Measurements from ENCODE around the gene ZNF74. TPM values are rescaled to one million over a fixed set of nuclear protein-coding genes. Genes with fewer than 3 reads are reported as not detected.

Gene ZNF74
- polyA plus RNA-seq, 1 donor from 2014 or later: 75.6 TPM

- Histone ChIP-seq H3K36me3 (ENCODE audit: insufficient read depth, low read length) (no peaks in the 10 kb centered on the region), H3K4me2 (ENCODE audit: low read length) (no peak overlapping the region), H3K79me2 (replicated peaks; ENCODE audit: insufficient read depth, low read length) (no peaks in the 10 kb centered on the region), H2AFZ (ENCODE audit: low read depth, low read length) (no peak overlapping the region), H3K9me3 (ENCODE audit: low read length) (no peaks in the 10 kb centered on the region), H3K9me2 (ENCODE audit: insufficient read depth, low read length) (no peaks in the 10 kb centered on the region), H3K27me3 (ENCODE audit: insufficient read depth, low read depth, low read length) (no peaks in the 10 kb centered on the region), H3K4me3 (ENCODE audit: low read length) (no peak overlapping the region), H3F3A (ENCODE audit: insufficient read depth, low read length, poor library complexity, severe bottlenecking) (no peaks in the 10 kb centered on the region), H4K20me1 (ENCODE audit: insufficient read depth) (no peaks in the 10 kb centered on the region), H3K27ac (ENCODE audit: low read length) (no peak overlapping the region), H3K9ac (ENCODE audit: low read length) (no peak overlapping the region)
- TF ChIP-seq POLR2AphosphoS5 (IDR thresholded peaks at IDR 0.05): no peak
Observed at GRCh38 chr22:20384865-20385264, 9.1 kb upstream of the ZNF74 start.

GRCh38 chr22:20386336-20386735, 7.6 kb upstream of the ZNF74 start:
- H3K9me2 ChIP-seq (ENCODE audit: insufficient read depth, low read length): no peaks in the 10 kb centered on the region

More at GRCh38 chr22:20386336-20386735, 7.6 kb upstream of the ZNF74 start:
- no peaks in the 10 kb centered on the region for H3K36me3 ChIP-seq (ENCODE audit: insufficient read depth, low read length)
- H4K20me1 ChIP-seq (ENCODE audit: insufficient read depth): no peaks in the 10 kb centered on the region
- no peaks in the 10 kb centered on the region for H3K9me3 ChIP-seq (ENCODE audit: low read length)
- no peak overlapping the region for H2AFZ ChIP-seq (ENCODE audit: low read depth, low read length)
- H3K27ac ChIP-seq (ENCODE audit: low read length): no peak overlapping the region
- no peak overlapping the region for H3K4me2 ChIP-seq (ENCODE audit: low read length)
- no peak for TF ChIP-seq RAD21 (conservative IDR thresholded peaks at IDR 0.05)
- TF ChIP-seq POLR2AphosphoS5 (IDR thresholded peaks at IDR 0.05): no peak
- TF ChIP-seq TAF1 (IDR thresholded peaks at IDR 0.05; ENCODE audit: low read depth): no peak
- TF ChIP-seq EP300 (conservative IDR thresholded peaks at IDR 0.05; ENCODE audit: poor library complexity, severe bottlenecking): no peak
- no peak for TF ChIP-seq MXI1 (conservative IDR thresholded peaks at IDR 0.05; ENCODE audit: poor library complexity, severe bottlenecking)
- TF ChIP-seq CTCF (IDR thresholded peaks at IDR 0.05; ENCODE audit: poor library complexity, severe bottlenecking): no peak
- TF ChIP-seq SMC3 (conservative IDR thresholded peaks at IDR 0.05; ENCODE audit: poor library complexity): no peak
- no peak for TF ChIP-seq REST (IDR thresholded peaks at IDR 0.05; ENCODE audit: borderline replicate concordance)
- no peak for TF ChIP-seq EZH2 (IDR thresholded peaks at IDR 0.05; ENCODE audit: borderline replicate concordance, insufficient read depth, low read length, poor library complexity, severe bottlenecking)
- H3K27me3 ChIP-seq (ENCODE audit: insufficient read depth, low read depth, low read length): no peaks in the 10 kb centered on the region
- H3K79me2 ChIP-seq (replicated peaks; ENCODE audit: insufficient read depth, low read length): no peaks in the 10 kb centered on the region
- H3K9ac ChIP-seq (ENCODE audit: low read length): no peak overlapping the region
- H3K4me3 ChIP-seq (ENCODE audit: low read length): no peak overlapping the region
- no peaks in the 10 kb centered on the region for H3F3A ChIP-seq (ENCODE audit: insufficient read depth, low read length, poor library complexity, severe bottlenecking)

All from neural cell (in vitro differentiated cells).